Endometrium (tissue), 2 donors: ENCODE measurements around the gene C5AR2.
"Not testable (repeated sequence)": the region's sequence is repeated elsewhere in the genome, so short reads cannot be mapped to it uniquely, and the experiment has no call there.

ENCODE experiments used
- FAIRE-seq: peaks from 2 replicates; lab custom pipeline; 2012; peaks lifted over from hg19 to GRCh38; lab: Jason Lieb, UNC
- donor health status: control.
- donor health status: control.

The C5AR2 gene

DNA sequence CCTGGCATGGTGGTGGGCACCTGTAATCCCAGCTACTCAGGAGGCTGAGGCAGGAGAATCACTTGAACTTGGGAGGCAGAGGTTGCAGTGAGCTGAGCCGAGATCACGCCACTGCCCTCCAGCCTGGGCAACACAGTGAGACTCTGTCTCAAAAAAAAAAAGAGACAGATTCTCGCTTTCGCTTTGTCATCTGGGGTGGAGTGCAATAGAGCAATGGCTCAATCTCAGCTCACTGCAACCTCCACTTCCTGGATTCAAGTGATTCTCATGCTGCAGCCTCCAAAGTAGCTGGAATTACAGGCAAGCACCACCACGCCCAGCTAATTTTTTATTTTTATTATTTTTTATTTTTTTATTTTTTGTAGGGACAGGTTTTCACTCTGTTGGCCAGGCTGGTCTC, 56.7 kb downstream of the C5AR2 start:
- not testable (repeated sequence) for FAIRE-seq

DNA sequence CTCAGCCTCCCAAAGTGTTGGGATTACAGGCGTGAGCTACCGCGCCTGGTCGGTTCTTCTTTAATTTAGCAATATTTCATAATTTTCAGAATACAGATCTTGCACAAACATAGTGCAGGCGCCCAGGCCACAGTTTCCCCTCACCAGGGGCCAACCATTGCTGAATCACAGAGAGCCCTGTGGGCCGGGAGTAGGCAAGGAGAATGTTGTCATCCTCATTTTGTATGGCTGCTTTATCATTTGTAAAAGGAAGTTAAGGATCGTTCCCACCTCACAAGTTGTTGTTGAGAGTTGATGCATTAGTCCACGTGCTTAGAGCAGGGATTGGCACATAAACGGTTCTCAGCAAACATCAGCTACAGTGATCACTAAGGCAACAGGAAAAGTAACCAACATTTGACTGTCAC, 57.2 kb downstream of the C5AR2 start:
- no peak for FAIRE-seq

DNA sequence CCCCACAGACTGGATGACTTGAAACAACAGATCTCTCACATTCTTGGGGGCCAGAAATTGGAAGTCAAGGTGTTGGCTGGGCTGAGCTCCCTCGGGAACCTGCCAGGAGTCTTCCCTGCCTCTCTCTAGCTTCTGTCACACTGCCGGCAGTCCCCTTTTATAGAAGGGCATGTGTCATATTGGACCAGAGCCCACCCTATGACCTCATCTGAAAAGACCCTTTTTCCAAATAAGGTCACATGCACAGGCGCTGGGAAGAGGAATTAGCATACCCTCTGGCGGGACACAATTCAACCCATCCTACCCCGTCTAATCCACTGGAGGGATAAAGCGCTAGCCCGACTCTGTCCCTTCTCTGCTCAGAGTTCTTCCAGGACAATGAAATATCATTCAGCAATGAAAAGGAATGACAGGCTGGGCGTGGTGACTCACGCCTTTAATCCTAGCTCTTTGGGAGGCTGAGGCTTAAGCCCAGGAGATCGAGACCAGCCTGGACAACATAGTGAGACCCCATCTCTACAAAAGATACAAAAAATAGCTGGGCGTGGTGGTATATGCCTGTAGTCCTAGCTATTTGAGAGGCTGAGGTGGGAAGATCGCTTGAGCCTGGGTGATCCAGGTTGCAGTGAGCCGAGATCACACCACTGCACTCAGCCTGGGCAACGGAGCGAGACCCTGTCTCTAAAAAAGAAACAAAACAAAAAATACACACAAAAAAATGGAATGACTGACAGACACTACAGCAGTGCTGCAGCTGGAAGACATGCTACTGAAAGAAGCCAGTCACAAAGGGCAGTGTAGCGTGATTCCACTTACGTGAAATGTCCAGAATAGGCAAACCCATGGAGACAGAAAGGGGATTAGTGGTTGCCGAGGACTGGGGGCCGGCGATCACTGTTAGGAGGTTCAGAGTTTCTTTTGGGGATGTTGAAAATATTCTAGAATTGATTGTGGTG, 58.8 kb downstream of the C5AR2 start:
- no peak for FAIRE-seq

DNA sequence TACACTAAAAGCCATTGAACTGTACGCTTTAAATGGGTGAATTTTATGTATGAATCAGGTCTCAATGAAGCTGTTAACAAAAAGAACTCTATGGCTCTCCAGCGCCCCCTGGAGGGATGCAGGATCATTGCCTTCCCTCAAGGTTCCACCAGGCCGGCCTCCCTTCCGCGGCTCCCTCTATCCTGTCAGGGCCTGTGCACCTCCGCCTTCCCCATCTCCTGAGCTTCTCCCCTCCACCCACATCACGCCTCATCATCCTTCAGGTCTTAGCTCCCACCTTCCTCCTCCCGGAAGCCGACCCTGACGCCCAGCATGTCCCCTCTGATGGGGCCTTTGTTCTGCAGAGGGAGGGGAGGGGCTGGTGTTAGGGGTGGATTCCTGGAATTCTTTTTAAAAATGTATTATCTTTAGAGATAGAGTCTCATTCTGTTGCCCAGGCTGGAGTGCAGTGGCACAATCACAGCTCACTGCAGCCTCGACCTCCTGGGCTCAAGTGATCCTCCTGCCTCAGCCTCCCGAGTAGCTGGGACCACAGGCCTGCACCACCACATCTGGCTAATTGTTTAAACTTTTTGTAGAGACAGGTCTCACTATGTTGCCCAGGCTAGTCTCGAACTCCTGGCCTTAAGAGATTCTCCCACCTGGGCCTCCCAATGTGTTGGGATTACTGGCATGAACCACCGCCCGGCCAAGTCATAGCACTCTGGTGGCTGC, 59.7 kb downstream of the C5AR2 start:
- no peak for FAIRE-seq
